Neural cell (in vitro differentiated cells): ENCODE measurements around the gene CRCP.

Experiments
- CTCF ChIP-seq: fragments of 450-650 bp; IDR thresholded peaks from 2 replicates; pipeline ENCODE4 v1.5.1; 2014; ENCODE audit warnings: antibody characterized with exemption, mild to moderate bottlenecking, moderate library complexity; ENCODE audit not compliant: poor library complexity, severe bottlenecking
- MXI1 ChIP-seq: fragments of 450-650 bp; conservative IDR thresholded peaks from 2 replicates; pipeline ENCODE4 v1.6.1; 2014; ENCODE audit warnings: antibody characterized with exemption, mild to moderate bottlenecking; ENCODE audit not compliant: poor library complexity, severe bottlenecking
- POLR2AphosphoS5 ChIP-seq: IDR thresholded peaks from 2 replicates; pipeline ENCODE4 v1.6.1; 2012
- REST ChIP-seq: IDR thresholded peaks from 2 replicates; pipeline ENCODE4 v1.6.1; 2012; ENCODE audit warnings: borderline replicate concordance
- TAF1 ChIP-seq: IDR thresholded peaks from 2 replicates; pipeline ENCODE4 v1.6.1; 2012; ENCODE audit warnings: low read depth

- TF ChIP-seq CTCF (no peak), MXI1 (no peak), REST (no peak), POLR2AphosphoS5 (no peak), TAF1 (no peak)
These were observed 30.9 kb downstream of the CRCP start for GRCh38 chr7:66145400-66146104.
